SHP77 (cell line): Measurements from ENCODE around the gene NTRK2.

Experiments used
- DNase-seq, 2 experiments: peaks; one replicate each; lab custom pipeline; 2025; lab: John Stamatoyannopoulos, UW

Gene NTRK2

GRCh38 chr9:84736081-84736480 is 66.6 kb downstream of the NTRK2 start:
- no peak for DNase-seq

- no peak for DNase-seq
These were observed 67.0 kb downstream of the NTRK2 start for GRCh38 chr9:84736536-84736935.

- DNase-seq = no peak
These were observed 68.8 kb downstream of the NTRK2 start for GRCh38 chr9:84738353-84738752.

- DNase-seq = no peak
These were observed 72.7 kb downstream of the NTRK2 start for GRCh38 chr9:84742261-84742660.

- DNase-seq = no peak
These were observed 74.7 kb downstream of the NTRK2 start for GRCh38 chr9:84744195-84744594.

GRCh38 chr9:84744726-84745125 is 75.2 kb downstream of the NTRK2 start:
- no peak for DNase-seq

GRCh38 chr9:84748112-84748511 is 78.6 kb downstream of the NTRK2 start:
- no peak for DNase-seq

- DNase-seq = no peak
These were observed 80.8 kb downstream of the NTRK2 start for GRCh38 chr9:84750152-84750865.

GRCh38 chr9:84751921-84752320 is 82.4 kb downstream of the NTRK2 start:
- no peak for DNase-seq

GRCh38 chr9:84754461-84754860 is 84.9 kb downstream of the NTRK2 start:
- no peak for DNase-seq

- no peak for DNase-seq
These were observed 85.4 kb downstream of the NTRK2 start for GRCh38 chr9:84754881-84755280.

GRCh38 chr9:84755380-84755779 is 85.9 kb downstream of the NTRK2 start:
- no peak for DNase-seq

- DNase-seq = no peak
These were observed 86.6 kb downstream of the NTRK2 start for GRCh38 chr9:84756171-84756570.

- no peak for DNase-seq
These were observed 87.2 kb downstream of the NTRK2 start for GRCh38 chr9:84756731-84757130.

- DNase-seq = no peak
These were observed 89.3 kb downstream of the NTRK2 start for GRCh38 chr9:84758817-84759216.

GRCh38 chr9:84759300-84759750 is 89.8 kb downstream of the NTRK2 start:
- DNase-seq = no peak

GRCh38 chr9:84759804-84760203 is 90.3 kb downstream of the NTRK2 start:
- no peak for DNase-seq

GRCh38 chr9:84761137-84761808 is 91.7 kb downstream of the NTRK2 start:
- DNase-seq = no peak

GRCh38 chr9:84772511-84772910 is 103.0 kb downstream of the NTRK2 start:
- no peak for DNase-seq

GRCh38 chr9:84773022-84773421 is 103.5 kb downstream of the NTRK2 start:
- DNase-seq = no peak

- no peak for DNase-seq
These were observed 105.6 kb downstream of the NTRK2 start for GRCh38 chr9:84775056-84775643.

- DNase-seq = no peak
These were observed 109.0 kb downstream of the NTRK2 start for GRCh38 chr9:84778570-84778969.

- no peak for DNase-seq
These were observed 110.4 kb downstream of the NTRK2 start for GRCh38 chr9:84779883-84780282.
